ENCODE results near the gene SPATA17.

The SPATA17 gene

DNA sequence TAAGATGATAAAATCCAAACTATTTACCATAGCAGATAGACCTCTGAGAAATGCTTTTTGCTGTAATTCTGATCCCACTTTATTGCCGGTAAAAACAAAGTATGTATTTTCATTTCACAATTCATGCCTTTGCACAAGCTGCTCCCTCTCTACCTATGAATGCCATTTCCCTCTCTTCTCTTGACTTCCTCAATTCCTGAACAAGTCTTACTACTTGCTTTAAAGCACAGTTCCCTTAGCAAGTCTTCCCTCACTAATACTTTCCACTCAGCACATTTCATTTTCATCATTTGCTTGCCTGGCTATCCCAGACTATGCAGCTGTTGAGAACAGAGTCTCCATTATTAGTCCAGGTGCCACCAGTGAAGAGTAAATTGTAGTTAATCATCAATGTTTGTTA, 14.0 kb upstream of the SPATA17 start:
- no peak for FAIRE-seq
- TF ChIP-seq POU2F2 (IDR thresholded peaks at IDR 0.05; ENCODE audit: low read depth, low read length): no peak
- no peak for TF ChIP-seq PAX5 (IDR thresholded peaks at IDR 0.05; ENCODE audit: insufficient read depth, low read length, severe bottlenecking)
- no peak for TF ChIP-seq TAF1 (IDR thresholded peaks at IDR 0.05; ENCODE audit: low read depth, low read length)
- TF ChIP-seq POLR2AphosphoS5 (IDR thresholded peaks at IDR 0.05; ENCODE audit: low read depth, low read length): no peak
- TF ChIP-seq POLR2A (IDR thresholded peaks at IDR 0.05; ENCODE audit: low read depth, low read length): no peak
- 0 out of 2 replicates have a peak, but pooled peaks have one; percentile 13 for TF ChIP-seq SPI1 (IDR thresholded peaks at IDR 0.05; ENCODE audit: low read depth, low read length)
- no peak for DNase-seq (ENCODE audit: insufficient read length, low spot score)

- DNase-seq (ENCODE audit: insufficient read length, low spot score): peak; percentile 15
- TF ChIP-seq POU2F2 (IDR thresholded peaks at IDR 0.05; ENCODE audit: low read depth, low read length) (peak; percentile 35; the same call in 1 of the 2 replicates), POLR2A (IDR thresholded peaks at IDR 0.05; ENCODE audit: low read depth, low read length) (no peak)
- FAIRE-seq: peak; percentile 96
These were observed 10.3 kb upstream of the SPATA17 start for GRCh38 chr1:217620814-217621213.

DNA sequence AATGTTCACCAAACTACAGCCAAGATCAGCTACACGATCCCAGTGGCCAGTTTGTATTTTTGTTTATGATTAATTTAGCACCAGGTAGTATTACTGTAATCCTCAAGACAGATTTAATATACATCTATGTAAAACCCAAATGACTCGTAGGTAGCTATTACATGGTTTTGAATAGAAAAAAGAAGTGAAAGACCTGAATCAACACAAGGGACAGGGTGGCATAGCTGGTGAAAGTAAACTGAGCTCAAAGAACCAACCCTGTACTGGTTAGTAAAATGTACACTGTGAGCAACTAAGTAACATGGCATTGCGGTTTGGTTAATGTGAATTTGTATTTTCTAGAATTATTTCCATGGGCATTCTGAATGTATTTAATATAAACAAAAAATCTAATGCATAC, 9.1 kb upstream of the SPATA17 start:
- TF ChIP-seq PAX5 (IDR thresholded peaks at IDR 0.05; ENCODE audit: insufficient read depth, low read length, severe bottlenecking): no peak
- TF ChIP-seq TAF1 (IDR thresholded peaks at IDR 0.05; ENCODE audit: low read depth, low read length): no peak
- TF ChIP-seq POLR2AphosphoS5 (IDR thresholded peaks at IDR 0.05; ENCODE audit: low read depth, low read length): no peak
- peak; percentile 20; the same call in 1 of the 2 replicates for TF ChIP-seq SPI1 (IDR thresholded peaks at IDR 0.05; ENCODE audit: low read depth, low read length)
- DNase-seq (ENCODE audit: insufficient read length, low spot score) (no peak), FAIRE-seq (peak; percentile 94)

- no peak for FAIRE-seq
- DNase-seq (ENCODE audit: insufficient read length, low spot score): no peak
- TF ChIP-seq PAX5 (IDR thresholded peaks at IDR 0.05; ENCODE audit: insufficient read depth, low read length, severe bottlenecking) (no peak), SPI1 (IDR thresholded peaks at IDR 0.05; ENCODE audit: low read depth, low read length) (no peak), POLR2AphosphoS5 (IDR thresholded peaks at IDR 0.05; ENCODE audit: low read depth, low read length) (no peak), POU2F2 (IDR thresholded peaks at IDR 0.05; ENCODE audit: low read depth, low read length) (no peak), POLR2A (IDR thresholded peaks at IDR 0.05; ENCODE audit: low read depth, low read length) (no peak), TAF1 (IDR thresholded peaks at IDR 0.05; ENCODE audit: low read depth, low read length) (no peak)
These were observed 4.8 kb upstream of the SPATA17 start for GRCh38 chr1:217626321-217626720.

GRCh38 chr1:217627431-217627830, 3.7 kb upstream of the SPATA17 start:
- no peak for TF ChIP-seq POU2F2 (IDR thresholded peaks at IDR 0.05; ENCODE audit: low read depth, low read length)
- no peak for TF ChIP-seq SPI1 (IDR thresholded peaks at IDR 0.05; ENCODE audit: low read depth, low read length)
- TF ChIP-seq POLR2AphosphoS5 (IDR thresholded peaks at IDR 0.05; ENCODE audit: low read depth, low read length): no peak
- TF ChIP-seq PAX5 (IDR thresholded peaks at IDR 0.05; ENCODE audit: insufficient read depth, low read length, severe bottlenecking): no peak
- no peak for TF ChIP-seq TAF1 (IDR thresholded peaks at IDR 0.05; ENCODE audit: low read depth, low read length)
- TF ChIP-seq POLR2A (IDR thresholded peaks at IDR 0.05; ENCODE audit: low read depth, low read length): no peak
- no peak for DNase-seq (ENCODE audit: insufficient read length, low spot score)
- no peak for FAIRE-seq

- no peak for FAIRE-seq
- TF ChIP-seq POLR2A (IDR thresholded peaks at IDR 0.05; ENCODE audit: low read depth, low read length): no peak
- no peak for TF ChIP-seq POU2F2 (IDR thresholded peaks at IDR 0.05; ENCODE audit: low read depth, low read length)
- no peak for TF ChIP-seq TAF1 (IDR thresholded peaks at IDR 0.05; ENCODE audit: low read depth, low read length)
- TF ChIP-seq POLR2AphosphoS5 (IDR thresholded peaks at IDR 0.05; ENCODE audit: low read depth, low read length): no peak
- no peak for TF ChIP-seq PAX5 (IDR thresholded peaks at IDR 0.05; ENCODE audit: insufficient read depth, low read length, severe bottlenecking)
- TF ChIP-seq SPI1 (IDR thresholded peaks at IDR 0.05; ENCODE audit: low read depth, low read length): no peak
- DNase-seq (ENCODE audit: insufficient read length, low spot score): no peak
These were observed 11.3 kb downstream of the SPATA17 start for GRCh38 chr1:217642455-217642854.

- FAIRE-seq (no peak), DNase-seq (ENCODE audit: insufficient read length, low spot score) (no peak)
- TF ChIP-seq TAF1 (IDR thresholded peaks at IDR 0.05; ENCODE audit: low read depth, low read length) (no peak), POU2F2 (IDR thresholded peaks at IDR 0.05; ENCODE audit: low read depth, low read length) (no peak), POLR2A (IDR thresholded peaks at IDR 0.05; ENCODE audit: low read depth, low read length) (no peak), SPI1 (IDR thresholded peaks at IDR 0.05; ENCODE audit: low read depth, low read length) (no peak)
These were observed 16.6 kb downstream of the SPATA17 start for GRCh38 chr1:217647791-217648190.

DNA sequence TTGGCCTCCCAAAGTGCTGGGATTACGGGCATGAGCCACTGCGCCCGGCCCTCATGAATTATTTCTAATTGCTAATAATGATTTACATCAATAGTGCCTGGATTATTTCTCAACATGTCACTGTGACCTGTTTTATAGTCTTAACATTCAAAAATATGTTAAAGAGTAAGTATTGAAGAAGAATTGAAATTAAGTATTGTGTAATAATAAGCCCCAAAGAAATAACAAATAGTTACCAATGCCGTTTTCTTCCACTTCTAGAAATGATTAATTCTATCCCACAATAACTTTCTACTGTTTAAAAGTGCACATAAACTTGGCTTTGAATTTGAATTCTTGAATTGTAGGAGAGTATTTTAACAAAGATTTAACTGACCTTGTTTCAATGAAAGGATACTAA, 19.5 kb downstream of the SPATA17 start:
- no peak for TF ChIP-seq POU2F2 (IDR thresholded peaks at IDR 0.05; ENCODE audit: low read depth, low read length)
- TF ChIP-seq POLR2A (IDR thresholded peaks at IDR 0.05; ENCODE audit: low read depth, low read length): no peak
- TF ChIP-seq POLR2AphosphoS5 (IDR thresholded peaks at IDR 0.05; ENCODE audit: low read depth, low read length): no peak
- no peak for TF ChIP-seq PAX5 (IDR thresholded peaks at IDR 0.05; ENCODE audit: insufficient read depth, low read length, severe bottlenecking)
- TF ChIP-seq SPI1 (IDR thresholded peaks at IDR 0.05; ENCODE audit: low read depth, low read length): no peak
- TF ChIP-seq TAF1 (IDR thresholded peaks at IDR 0.05; ENCODE audit: low read depth, low read length): no peak
- DNase-seq (ENCODE audit: insufficient read length, low spot score) (no peak), FAIRE-seq (no peak)

- FAIRE-seq (peak; percentile 9), DNase-seq (ENCODE audit: insufficient read length, low spot score) (no peak)
- TF ChIP-seq POU2F2 (IDR thresholded peaks at IDR 0.05; ENCODE audit: low read depth, low read length) (no peak), SPI1 (IDR thresholded peaks at IDR 0.05; ENCODE audit: low read depth, low read length) (no peak), POLR2AphosphoS5 (IDR thresholded peaks at IDR 0.05; ENCODE audit: low read depth, low read length) (no peak), POLR2A (IDR thresholded peaks at IDR 0.05; ENCODE audit: low read depth, low read length) (no peak), PAX5 (IDR thresholded peaks at IDR 0.05; ENCODE audit: insufficient read depth, low read length, severe bottlenecking) (no peak), TAF1 (IDR thresholded peaks at IDR 0.05; ENCODE audit: low read depth, low read length) (no peak)
These were observed 29.4 kb downstream of the SPATA17 start for GRCh38 chr1:217660353-217661062.

DNA sequence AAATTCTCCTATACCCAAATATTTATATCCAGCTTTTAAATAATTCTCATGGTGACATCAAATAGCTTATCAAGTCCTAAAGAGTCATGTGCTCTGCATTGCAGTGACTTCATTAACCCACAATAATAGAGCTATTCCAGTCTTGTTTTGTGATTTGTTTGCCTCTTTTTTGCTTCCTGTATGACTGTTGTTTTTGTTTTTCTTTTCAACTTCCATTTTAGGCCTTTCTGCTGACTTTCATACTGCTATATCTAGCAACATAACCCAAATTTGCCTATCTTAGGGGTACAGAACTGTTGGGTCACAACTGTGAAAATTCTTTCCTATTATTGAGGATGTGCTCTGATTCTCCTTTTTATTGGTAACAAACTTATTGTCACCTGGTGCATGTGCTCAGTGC, 30.3 kb downstream of the SPATA17 start:
- FAIRE-seq: no peak
- DNase-seq (ENCODE audit: insufficient read length, low spot score): no peak
- no peak for TF ChIP-seq POLR2AphosphoS5 (IDR thresholded peaks at IDR 0.05; ENCODE audit: low read depth, low read length)
- no peak for TF ChIP-seq POLR2A (IDR thresholded peaks at IDR 0.05; ENCODE audit: low read depth, low read length)
- no peak for TF ChIP-seq TAF1 (IDR thresholded peaks at IDR 0.05; ENCODE audit: low read depth, low read length)
- no peak for TF ChIP-seq PAX5 (IDR thresholded peaks at IDR 0.05; ENCODE audit: insufficient read depth, low read length, severe bottlenecking)

Measured in GM12891 (cell line).